K562 (cell line): ENCODE measurements around the gene C17orf75. TPM values are rescaled to one million over a fixed set of nuclear protein-coding genes. Genes with fewer than 3 reads are reported as not detected.
A peak's percentile ranks its signal among the peaks of the same experiment; 100 is the strongest.

ENCODE experiments used
- AFF1 ChIP-seq, 2 experiments: fragments of 450-650 bp; IDR thresholded peaks; 2 replicates each; pipeline ENCODE4 v1.6.1; 2018; ENCODE audit warnings: mild to moderate bottlenecking in 2 of 2, low read depth in 1 of 2; ENCODE audit not compliant: partially characterized antibody in 2 of 2
- ARNT ChIP-seq, 2 experiments: fragments of 450-650 bp; IDR thresholded peaks; 2 replicates each; pipeline ENCODE4 v1.6.1; 2016; ENCODE audit warnings: mild to moderate bottlenecking in 1 of 2
- ATF2 ChIP-seq: sonication (generic); formaldehyde crosslinking; IDR thresholded peaks from 2 replicates; pipeline ENCODE4 v1.8.1; 2022; ENCODE audit warnings: missing genetic modification reagents
- EHMT2 ChIP-seq: fragments of 450-650 bp; IDR thresholded peaks from 2 replicates; pipeline ENCODE4 v1.6.1; 2018; ENCODE audit warnings: antibody characterized with exemption
- KDM1A ChIP-seq, 2 experiments: fragments of 450-650 bp; IDR thresholded peaks; 2 replicates each; pipeline ENCODE4 v1.6.1; 2016; ENCODE audit warnings: mild to moderate bottlenecking in 2 of 2
- MYC ChIP-seq, 2 experiments: fragments of 250-450 bp in 1 of 2; sonication (Bioruptor Pico) in 1 of 2; IDR thresholded peaks; 2 replicates each; pipeline versions ENCODE4 v1.5.1 to v1.6.1; 2012 to 2021; ENCODE audit warnings: low read depth in 2 of 2, borderline replicate concordance in 1 of 2, improper control_type of control experiment in 1 of 2, low read length in 1 of 2, mild to moderate bottlenecking in 1 of 2, moderate library complexity in 1 of 2
- NCOA1 ChIP-seq: fragments of 450-650 bp; IDR thresholded peaks from 2 replicates; pipeline ENCODE4 v1.6.1; 2016; ENCODE audit warnings: low read depth
- POLR2B ChIP-seq: fragments of 450-650 bp; IDR thresholded peaks from 2 replicates; pipeline ENCODE4 v1.6.1; 2018; ENCODE audit warnings: low read depth; ENCODE audit not compliant: partially characterized antibody
- POLR3A ChIP-seq: IDR thresholded peaks from 2 replicates; pipeline ENCODE4 v1.6.1; 2011; ENCODE audit warnings: borderline replicate concordance, mild to moderate bottlenecking, moderate library complexity; ENCODE audit not compliant: insufficient read length, insufficient read depth; ENCODE audit errors: extremely low read depth
- RAD51 ChIP-seq: fragments of 450-650 bp; IDR thresholded peaks from 2 replicates; pipeline ENCODE4 v1.7.1; 2016; ENCODE audit warnings: low read depth, mild to moderate bottlenecking, borderline replicate concordance
- SMARCE1 ChIP-seq: fragments of 450-650 bp; IDR thresholded peaks from 2 replicates; pipeline ENCODE4 v1.7.1; 2016; ENCODE audit warnings: mild to moderate bottlenecking
- ZKSCAN3 ChIP-seq: fragments of 250-450 bp; sonication (Bioruptor Pico); IDR thresholded peaks from 2 replicates; pipeline ENCODE4 v1.4.0; 2020
- ZNF174 ChIP-seq: fragments of 250-450 bp; sonication (Bioruptor Pico); IDR thresholded peaks from 2 replicates; pipeline ENCODE4 v1.4.0; 2020; ENCODE audit warnings: mild to moderate bottlenecking
- ZNF354B ChIP-seq: fragments of 250-450 bp; sonication (Bioruptor Pico); IDR thresholded peaks from 2 replicates; pipeline ENCODE4 v1.4.0; 2020
- polyA plus RNA-seq, 8 experiments: library from polyadenylated mRNA; depleted of rRNA in 4 of 8; stranded (reverse) in 5 of 8; unstranded in 3 of 8; fragments of >200 nt; fragmentation: Nextera tagmentation in 2 of 8; fragmentation: Illumina TruSeq in 1 of 8; extraction: Ambion mirVana in 2 of 8; extraction: Trizol in 1 of 8; gene quantifications; 2 replicates each; pipeline versions ENCODE4 v1.2.1 to v1.2.3, GENCODE V29; 2011 to 2014; ENCODE audit warnings: inconsistent platforms in 1 of 8, missing spikeins in 1 of 8
- total RNA-seq, 7 experiments: library from RNA; depleted of rRNA in 6 of 7; stranded (reverse); fragments of >200 nt in 6 of 7; fragmentation: Illumina TruSeq in 2 of 7; extraction: Trizol in 2 of 7; gene quantifications; 2 replicates each; pipeline versions ENCODE4 v1.2.1 to v1.2.3, GENCODE V29; 2011 to 2021; ENCODE audit warnings: low replicate concordance in 1 of 7
- TF ChIP-seq, protein P1 (sequence below): fragments of 450-650 bp; conservative IDR thresholded peaks from 2 replicates; pipeline ENCODE4 v1.6.1; 2016; ENCODE audit warnings: missing genetic modification characterization, low read depth, mild to moderate bottlenecking, control low read depth, missing compliant biosample characterization

Gene C17orf75
- total and polyA plus RNA-seq, 9 of the 15 experiments (the other 6 are each of a cell fraction or from before 2014, with no cell fraction given) = 15.5 to 55.7 (median 18.5) TPM

GRCh38 chr17:32349854-32350665, 8.1 kb upstream of the C17orf75 start, which contains the start of gene ZNF207 (continued):
- TF ChIP-seq AFF1 (IDR thresholded peaks at IDR 0.05; ENCODE audit: low read depth in 1 of 2, partially characterized antibody in 2 of 2) (peak; percentile 68 to 72), EHMT2 (no peak), RAD51 (peak; percentile 97), POLR2B (peak; percentile 98), ZKSCAN3 (CRISPR knock-in tag) (no peak), ZNF354B (no peak), ATF2 (CRISPR knock-in tag) (no peak), POLR3A (no peak), NCOA1 (0 out of 2 replicates have a peak, but pooled peaks have one; percentile 18), ZNF174 (CRISPR knock-in tag) (no peak), MYC (IDR thresholded peaks at IDR 0.05; ENCODE audit: low read depth, low read length) (peak; percentile 94), MYC (CRISPR knock-in tag; IDR thresholded peaks at IDR 0.05; ENCODE audit: borderline replicate concordance, low read depth) (no peak), KDM1A (IDR thresholded peaks at IDR 0.05) (no peak), ARNT (IDR thresholded peaks at IDR 0.05) (peak in 1 of 2 experiments; percentile 51; a peak in 3 of 4 replicates), SMARCE1 (no peak)
- TF ChIP-seq, protein P1, sequence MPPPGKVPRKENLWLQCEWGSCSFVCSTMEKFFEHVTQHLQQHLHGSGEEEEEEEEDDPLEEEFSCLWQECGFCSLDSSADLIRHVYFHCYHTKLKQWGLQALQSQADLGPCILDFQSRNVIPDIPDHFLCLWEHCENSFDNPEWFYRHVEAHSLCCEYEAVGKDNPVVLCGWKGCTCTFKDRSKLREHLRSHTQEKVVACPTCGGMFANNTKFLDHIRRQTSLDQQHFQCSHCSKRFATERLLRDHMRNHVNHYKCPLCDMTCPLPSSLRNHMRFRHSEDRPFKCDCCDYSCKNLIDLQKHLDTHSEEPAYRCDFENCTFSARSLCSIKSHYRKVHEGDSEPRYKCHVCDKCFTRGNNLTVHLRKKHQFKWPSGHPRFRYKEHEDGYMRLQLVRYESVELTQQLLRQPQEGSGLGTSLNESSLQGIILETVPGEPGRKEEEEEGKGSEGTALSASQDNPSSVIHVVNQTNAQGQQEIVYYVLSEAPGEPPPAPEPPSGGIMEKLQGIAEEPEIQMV (tag) = no peak
